HepG2 (cell line): ENCODE measurements around the gene WIPF2. TPM values are rescaled to one million over a fixed set of nuclear protein-coding genes. Genes with fewer than 3 reads are reported as not detected.

Experiments used
- FOXC1 ChIP-seq: sonication (generic); formaldehyde crosslinking; IDR thresholded peaks from 2 replicates; pipeline ENCODE4 v1.8.0; 2022; ENCODE audit warnings: mild to moderate bottlenecking, missing genetic modification reagents, borderline replicate concordance
- GPN1 ChIP-seq: sonication (generic); formaldehyde crosslinking; IDR thresholded peaks from 2 replicates; pipeline ENCODE4 v1.5.1; 2020; ENCODE audit warnings: missing genetic modification reagents, borderline replicate concordance
- HDAC2 ChIP-seq: sonication (generic); formaldehyde crosslinking; IDR thresholded peaks from 2 replicates; pipeline ENCODE4 v1.4.0; 2020; ENCODE audit warnings: missing genetic modification reagents
- HMGXB3 ChIP-seq: sonication (generic); formaldehyde crosslinking; IDR thresholded peaks from 2 replicates; pipeline ENCODE4 v1.4.0; 2020; ENCODE audit warnings: missing genetic modification reagents, borderline replicate concordance
- HOXA3 ChIP-seq: sonication (generic); formaldehyde crosslinking; IDR thresholded peaks from 2 replicates; pipeline ENCODE4 v1.5.0; 2020; ENCODE audit warnings: missing genetic modification reagents
- MEF2D ChIP-seq: sonication (generic); formaldehyde crosslinking; IDR thresholded peaks from 2 replicates; pipeline ENCODE4 v1.5.1; 2020; ENCODE audit warnings: mild to moderate bottlenecking, missing genetic modification reagents
- NFKB2 ChIP-seq: sonication (generic); formaldehyde crosslinking; IDR thresholded peaks from 2 replicates; pipeline ENCODE4 v1.4.0; 2020; ENCODE audit warnings: missing genetic modification reagents, borderline replicate concordance
- REPIN1 ChIP-seq: sonication (generic); formaldehyde crosslinking; IDR thresholded peaks from 2 replicates; pipeline ENCODE4 v1.8.0; 2022; ENCODE audit warnings: missing genetic modification reagents, low read depth, mild to moderate bottlenecking, borderline replicate concordance
- RFXAP ChIP-seq: sonication (generic); formaldehyde crosslinking; IDR thresholded peaks from 2 replicates; pipeline ENCODE4 v1.4.0; 2020; ENCODE audit warnings: missing genetic modification reagents, borderline replicate concordance
- SRY ChIP-seq: sonication (generic); formaldehyde crosslinking; IDR thresholded peaks from 2 replicates; pipeline ENCODE4 v1.8.0; 2022; ENCODE audit warnings: mild to moderate bottlenecking, missing genetic modification reagents
- TAF1 ChIP-seq: sonication (generic); formaldehyde crosslinking; IDR thresholded peaks from 2 replicates; pipeline ENCODE4 v1.4.0; 2020; ENCODE audit warnings: missing genetic modification reagents
- TGIF2 ChIP-seq: IDR thresholded peaks from 2 replicates; pipeline ENCODE4 v1.6.1; 2016; ENCODE audit warnings: control low read depth, missing compliant biosample characterization
- WIZ ChIP-seq: sonication (generic); formaldehyde crosslinking; IDR thresholded peaks from 2 replicates; pipeline ENCODE4 v1.5.1; 2020; ENCODE audit warnings: mild to moderate bottlenecking, missing genetic modification reagents
- ZFX ChIP-seq: sonication (generic); formaldehyde crosslinking; IDR thresholded peaks from 2 replicates; pipeline ENCODE4 v1.4.0; 2020; ENCODE audit warnings: mild to moderate bottlenecking, low read depth, missing genetic modification reagents, moderate library complexity
- ZNF12 ChIP-seq: sonication (generic); formaldehyde crosslinking; IDR thresholded peaks from 2 replicates; pipeline ENCODE4 v1.5.0; 2020; ENCODE audit warnings: missing genetic modification reagents
- ZNF589 ChIP-seq: sonication (generic); formaldehyde crosslinking; conservative IDR thresholded peaks from 2 replicates; pipeline ENCODE4 v1.8.0; 2022; ENCODE audit warnings: mild to moderate bottlenecking, moderate library complexity, missing genetic modification reagents
- ZNF619 ChIP-seq: sonication (generic); formaldehyde crosslinking; IDR thresholded peaks from 2 replicates; pipeline ENCODE4 v1.4.0; 2020; ENCODE audit warnings: mild to moderate bottlenecking, missing genetic modification reagents
- ZNF670 ChIP-seq: sonication (generic); formaldehyde crosslinking; IDR thresholded peaks from 2 replicates; pipeline ENCODE4 v1.8.0; 2022; ENCODE audit warnings: mild to moderate bottlenecking, missing genetic modification reagents, borderline replicate concordance
- ZNF710 ChIP-seq: sonication (generic); formaldehyde crosslinking; IDR thresholded peaks from 2 replicates; pipeline ENCODE4 v1.5.0; 2020; ENCODE audit warnings: mild to moderate bottlenecking, missing genetic modification reagents, borderline replicate concordance
- ZNF790 ChIP-seq: sonication (generic); formaldehyde crosslinking; IDR thresholded peaks from 2 replicates; pipeline ENCODE4 v1.8.0; 2022; ENCODE audit warnings: missing genetic modification reagents, mild to moderate bottlenecking, borderline replicate concordance
- polyA plus RNA-seq, 8 experiments: library from polyadenylated mRNA; depleted of rRNA in 3 of 8; stranded (reverse) in 7 of 8; unstranded in 1 of 8; fragments of >200 nt; fragmentation: Illumina TruSeq in 4 of 8; extraction: Trizol in 4 of 8; gene quantifications; 2 replicates each; pipeline versions ENCODE4 v1.2.1 to v1.2.3, GENCODE V29; 2011 to 2016; ENCODE audit warnings: low read depth in 4 of 8, missing spikeins in 1 of 8, mixed read lengths in 1 of 8; ENCODE audit not compliant: insufficient read depth in 1 of 8
- total RNA-seq, 5 experiments: library from RNA; depleted of rRNA; stranded (reverse); fragments of >200 nt; fragmentation: Illumina TruSeq; extraction: Trizol; gene quantifications; 2 replicates each; pipeline ENCODE4 v1.2.3, GENCODE V29; 2016; ENCODE audit warnings: low read depth in 1 of 5
- TF ChIP-seq, protein P1 (sequence below): sonication (generic); formaldehyde crosslinking; IDR thresholded peaks from 2 replicates; pipeline ENCODE4 v1.8.0; 2022; ENCODE audit warnings: missing genetic modification reagents, mild to moderate bottlenecking, borderline replicate concordance

WIPF2 gene
- total and polyA plus RNA-seq, 2 of the 13 experiments (the other 11 are each of a cell fraction or from before 2014, with no cell fraction given): 7.2 to 10.8 TPM

- TF ChIP-seq NFKB2 (CRISPR knock-in tag) (0 out of 2 replicates have a peak, but pooled peaks have one; percentile 58), ZFX (peak; percentile 60; the same call in 1 of the 2 replicates), WIZ (CRISPR knock-in tag) (0 out of 2 replicates have a peak, but pooled peaks have one; percentile 40), ZNF589 (CRISPR knock-in tag) (0 out of 2 replicates have a peak, but pooled peaks have one; percentile 48), TGIF2 (CRISPR knock-in tag) (peak; percentile 58; the same call in 1 of the 2 replicates), ZNF619 (CRISPR knock-in tag) (0 out of 2 replicates have a peak, but pooled peaks have one; percentile 81), ZNF790 (CRISPR knock-in tag) (no peak), ZNF710 (CRISPR knock-in tag) (peak; percentile 41; the same call in 1 of the 2 replicates), FOXC1 (peak; percentile 42; the same call in 1 of the 2 replicates), RFXAP (CRISPR knock-in tag) (no peak), ZNF670 (CRISPR knock-in tag) (peak; percentile 92), TAF1 (CRISPR knock-in tag) (0 out of 2 replicates have a peak, but pooled peaks have one; percentile 26), ZNF12 (no peak), SRY (no peak), HOXA3 (CRISPR knock-in tag) (peak; percentile 58; the same call in 1 of the 2 replicates), REPIN1 (CRISPR knock-in tag) (peak; percentile 86), MEF2D (CRISPR knock-in tag) (peak; percentile 42; the same call in 1 of the 2 replicates), HDAC2 (CRISPR knock-in tag) (peak; percentile 47; the same call in 1 of the 2 replicates), HMGXB3 (CRISPR knock-in tag) (peak; percentile 51; the same call in 1 of the 2 replicates), GPN1 (CRISPR knock-in tag) (no peak)
- TF ChIP-seq, protein P1, sequence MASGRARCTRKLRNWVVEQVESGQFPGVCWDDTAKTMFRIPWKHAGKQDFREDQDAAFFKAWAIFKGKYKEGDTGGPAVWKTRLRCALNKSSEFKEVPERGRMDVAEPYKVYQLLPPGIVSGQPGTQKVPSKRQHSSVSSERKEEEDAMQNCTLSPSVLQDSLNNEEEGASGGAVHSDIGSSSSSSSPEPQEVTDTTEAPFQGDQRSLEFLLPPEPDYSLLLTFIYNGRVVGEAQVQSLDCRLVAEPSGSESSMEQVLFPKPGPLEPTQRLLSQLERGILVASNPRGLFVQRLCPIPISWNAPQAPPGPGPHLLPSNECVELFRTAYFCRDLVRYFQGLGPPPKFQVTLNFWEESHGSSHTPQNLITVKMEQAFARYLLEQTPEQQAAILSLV (CRISPR knock-in tag): peak; percentile 66; the same call in 1 of the 2 replicates
Measured at GRCh38 chr17:40191237-40192208, 27.6 kb upstream of the WIPF2 start (continued).
